HCT116 (cell line): ENCODE results near the gene SYNE3. TPM values are rescaled to one million over a fixed set of nuclear protein-coding genes. Genes with fewer than 3 reads are reported as not detected.

ENCODE experiments used
- ATAC-seq: fragments of 200-7000 bp; cut with Tn5 transposase; 2 replicates; pipeline ENCODE4 v1.9.1; 2020; ENCODE audit warnings: mild to moderate bottlenecking, moderate library complexity
- BruUV-seq: library from RNA; stranded (reverse); fragments of 400-500 nt; replicated peaks from 2 replicates; lab custom pipeline; 2021; lab: Mats Ljungman, UMichigan
- CTCF ChIA-PET: fragments of 300-600 bp; sonication (Branson Sonifier 250); formaldehyde crosslinking; loops from one replicate; lab custom pipeline; 2021; ENCODE audit warnings: antibody characterized with exemption; lab: Charles Lee
- POLR2A ChIA-PET: fragments of 300-600, 350-600 bp; sonication (Branson Sonifier 250); formaldehyde crosslinking; loops from one replicate; lab custom pipeline; 2021; ENCODE audit warnings: antibody characterized with exemption; lab: Charles Lee
- RAD21 ChIA-PET, 2 experiments: fragments of 300-600 bp; sonication (Branson Sonifier 250); formaldehyde crosslinking; loops; one replicate each; lab custom pipeline; 2023; ENCODE audit warnings: low total read pairs in 2 of 2; ENCODE audit not compliant: uncharacterized antibody in 2 of 2, unreplicated experiment in 2 of 2, low non-redundant PET in 1 of 2; lab: Charles Lee
- DNase-seq: peaks from one replicate; pipeline ENCODE4 v3.0.0-alpha.2; 2010; ENCODE audit warnings: low read depth, low spot score
- H2AFZ ChIP-seq: fragments of 200-600 bp; shearing (Covaris generic), sonication (generic); 2 replicates; pipeline ENCODE4 v1.6.1; 2017; ENCODE audit warnings: low read depth, mixed run types, mixed read lengths, antibody characterized with exemption, low read length; ENCODE audit not compliant: poor library complexity, severe bottlenecking
- H3K27ac ChIP-seq: 2 replicates; pipeline ENCODE4 v1.5.1; 2012; ENCODE audit warnings: low read depth, low read length
- H3K27me3 ChIP-seq: fragments of 200-600 bp; sonication (generic); 2 replicates; pipeline ENCODE4 v1.6.1; 2016; ENCODE audit warnings: mixed run types, low read length, mixed read lengths; ENCODE audit not compliant: insufficient read depth
- H3K36me3 ChIP-seq, 2 experiments: fragments of 200-500 bp in 1 of 2; fragments of 200-600 bp in 1 of 2; sonication (Bioruptor generic) in 1 of 2; sonication (generic) in 1 of 2; 2 replicates each; pipeline versions ENCODE4 v1.5.1 to v1.6.1; 2014 to 2016; ENCODE audit warnings: low read length in 2 of 2, inconsistent platforms in 1 of 2, mixed read lengths in 1 of 2, mixed run types in 1 of 2; ENCODE audit not compliant: insufficient read depth in 2 of 2, control insufficient read depth in 1 of 2
- H3K4me1 ChIP-seq, 2 experiments: fragments of 200-600 bp in 1 of 2; sonication (generic) in 1 of 2; 2 replicates each; pipeline versions ENCODE4 v1.5.1 to v1.6.1; 2012 to 2017; ENCODE audit warnings: low read length in 2 of 2, inconsistent platforms in 1 of 2, mild to moderate bottlenecking in 1 of 2, mixed read lengths in 1 of 2, mixed run types in 1 of 2, moderate library complexity in 1 of 2; ENCODE audit not compliant: insufficient read depth in 2 of 2, control insufficient read depth in 1 of 2
- H3K4me2 ChIP-seq: fragments of 200-600 bp; sonication (generic); 2 replicates; pipeline ENCODE4 v1.6.1; 2017; ENCODE audit warnings: mixed run types, low read length, mixed read lengths
- H3K4me3 ChIP-seq, 2 experiments: fragments of 200-600 bp in 1 of 2; sonication (generic) in 1 of 2; replicated peaks in 1 of 2; 2 replicates each; pipeline ENCODE4 v1.5.1; 2011 to 2016; ENCODE audit warnings: low read length in 2 of 2, control low read depth in 1 of 2, low read depth in 1 of 2, mild to moderate bottlenecking in 1 of 2, mixed read lengths in 1 of 2, mixed run types in 1 of 2
- H3K79me2 ChIP-seq: fragments of 200-600 bp; sonication (generic); 2 replicates; pipeline ENCODE4 v1.6.1; 2017; ENCODE audit warnings: mild to moderate bottlenecking, mixed run types, low read length, moderate library complexity, mixed read lengths; ENCODE audit not compliant: insufficient read depth
- H3K9ac ChIP-seq: fragments of 200-600 bp; sonication (generic); 2 replicates; pipeline ENCODE4 v1.6.1; 2016; ENCODE audit warnings: low read length, mixed read lengths
- H3K9me2 ChIP-seq: fragments of 200-600 bp; sonication (generic), shearing (Covaris generic); 2 replicates; pipeline ENCODE4 v1.6.1; 2017; ENCODE audit warnings: mixed run types, mild to moderate bottlenecking, moderate library complexity; ENCODE audit not compliant: insufficient read depth
- H3K9me3 ChIP-seq, 2 experiments: fragments of 200-500 bp in 1 of 2; fragments of 200-600 bp in 1 of 2; sonication (Bioruptor generic) in 1 of 2; sonication (generic) in 1 of 2; 2 replicates each; pipeline ENCODE4 v1.6.1; 2014 to 2017; ENCODE audit warnings: low read length in 2 of 2, mixed read lengths in 2 of 2, inconsistent platforms in 1 of 2, low read depth in 1 of 2, mild to moderate bottlenecking in 1 of 2, mixed run types in 1 of 2, moderate library complexity in 1 of 2; ENCODE audit not compliant: control insufficient read depth in 1 of 2, insufficient read depth in 1 of 2
- H4K20me1 ChIP-seq: fragments of 200-600 bp; sonication (generic), shearing (Covaris generic); 2 replicates; pipeline ENCODE4 v1.6.1; 2017; ENCODE audit warnings: mixed run types, mild to moderate bottlenecking, moderate library complexity; ENCODE audit not compliant: insufficient read depth
- CBX3 ChIP-seq: IDR thresholded peaks from 2 replicates; pipeline ENCODE4 v1.6.1; 2012; ENCODE audit warnings: low read depth
- CEBPB ChIP-seq: IDR thresholded peaks from 2 replicates; pipeline ENCODE4 v1.6.1; 2012; ENCODE audit warnings: low read depth
- EGR1 ChIP-seq: IDR thresholded peaks from 2 replicates; pipeline ENCODE4 v1.6.1; 2012; ENCODE audit warnings: low read depth
- ELF1 ChIP-seq: IDR thresholded peaks from 2 replicates; pipeline ENCODE4 v1.6.1; 2012; ENCODE audit warnings: low read depth, borderline replicate concordance
- EZH2 ChIP-seq: fragments of 200-600 bp; sonication (generic); IDR thresholded peaks from 2 replicates; pipeline ENCODE4 v1.6.1; 2017; ENCODE audit warnings: antibody characterized with exemption, mixed run types
- FOSL1 ChIP-seq: IDR thresholded peaks from 2 replicates; pipeline ENCODE4 v1.6.1; 2012; ENCODE audit warnings: low read depth
- POLR2A ChIP-seq: IDR thresholded peaks from 2 replicates; pipeline ENCODE4 v1.7.0; 2011; ENCODE audit warnings: borderline replicate concordance; ENCODE audit not compliant: insufficient read depth, insufficient read length; ENCODE audit errors: extremely low read depth
- REST ChIP-seq: IDR thresholded peaks from 2 replicates; pipeline ENCODE4 v1.6.1; 2012; ENCODE audit warnings: low read depth
- SIN3A ChIP-seq: IDR thresholded peaks from 2 replicates; pipeline ENCODE4 v1.6.1; 2012; ENCODE audit warnings: low read depth
- SP1 ChIP-seq: IDR thresholded peaks from 2 replicates; pipeline ENCODE4 v1.6.1; 2012; ENCODE audit warnings: low read depth
- SRF ChIP-seq: IDR thresholded peaks from 2 replicates; pipeline ENCODE4 v1.6.1; 2012; ENCODE audit warnings: low read depth
- TCF7L2 ChIP-seq: IDR thresholded peaks from 2 replicates; pipeline ENCODE4 v1.7.0; 2011; ENCODE audit warnings: borderline replicate concordance, inconsistent platforms; ENCODE audit not compliant: insufficient read depth, insufficient read length; ENCODE audit errors: extremely low read depth
- YY1 ChIP-seq: IDR thresholded peaks from 2 replicates; pipeline ENCODE4 v1.6.1; 2011; ENCODE audit warnings: low read length, low read depth, moderate library complexity, mild to moderate bottlenecking; ENCODE audit not compliant: insufficient replicate concordance; ENCODE audit errors: extremely low read depth
- ZFX ChIP-seq: fragments of 450-650 bp; IDR thresholded peaks from 2 replicates; pipeline ENCODE4 v1.6.1; 2017
- ZNF274 ChIP-seq: fragments of 200-500 bp; sonication (Bioruptor generic); IDR thresholded peaks from 2 replicates; pipeline ENCODE4 v1.6.1; 2014; ENCODE audit warnings: mild to moderate bottlenecking, low read depth, low read length, inconsistent platforms
- intact Hi-C: fragments of 100-400 bp; cut with micrococcal nuclease; formaldehyde crosslinking; loops from 2 replicates; pipeline ENCODE4 v1.10.0; 2022
- total RNA-seq: library from RNA; stranded (reverse); gene quantifications from one replicate; pipeline ENCODE4 v1.2.1, GENCODE V29; 2021; ENCODE audit not compliant: unreplicated experiment
- TF ChIP-seq, protein P1 (sequence below): IDR thresholded peaks from 2 replicates; pipeline ENCODE4 v1.6.1; 2012
- TF ChIP-seq, protein P2 (sequence below): IDR thresholded peaks from 2 replicates; pipeline ENCODE4 v1.6.1; 2012

SYNE3 gene
- total RNA-seq, 1 experiment from 2014 or later = 3.6 TPM

GRCh38 chr14:95480109-95480886 is 36.2 kb downstream of the SYNE3 start:
- H3K27ac ChIP-seq = no peak overlapping the region
- H3K9ac ChIP-seq = no peak overlapping the region
- no peaks in the 10 kb centered on the region for H3K9me2 ChIP-seq
- no peak for ATAC-seq
- TF ChIP-seq REST (no peak), SP1 (no peak)
- ChIA-PET CTCF (interaction anchor here (0.9 kb wide), 1 partner anchor 28 kb away, joined by 3 read pairs; no protein-coding TSS in a partner anchor), RAD21 (no interaction called here), POLR2A (no interaction called here)
- H3K4me2 ChIP-seq = peak overlapping the region; percentile 23; the same call in 1 of the 2 replicates
- H3K36me3 ChIP-seq = no peaks in the 10 kb centered on the region
- intact Hi-C loops = no loop called here
- H4K20me1 ChIP-seq = no peaks in the 10 kb centered on the region
- H3K27me3 ChIP-seq = no peaks in the 10 kb centered on the region
- H3K79me2 ChIP-seq = no peaks in the 10 kb centered on the region
- H3K4me1 ChIP-seq = peaks cover 20 to 53% of the 10 kb centered on the region in 2 experiments
- no peak for DNase-seq
- no peak overlapping the region for H2AFZ ChIP-seq
- H3K9me3 ChIP-seq = no peaks in the 10 kb centered on the region
- BruUV-seq = no TSS peak
- H3K4me3 ChIP-seq = no peak overlapping the region

DNA sequence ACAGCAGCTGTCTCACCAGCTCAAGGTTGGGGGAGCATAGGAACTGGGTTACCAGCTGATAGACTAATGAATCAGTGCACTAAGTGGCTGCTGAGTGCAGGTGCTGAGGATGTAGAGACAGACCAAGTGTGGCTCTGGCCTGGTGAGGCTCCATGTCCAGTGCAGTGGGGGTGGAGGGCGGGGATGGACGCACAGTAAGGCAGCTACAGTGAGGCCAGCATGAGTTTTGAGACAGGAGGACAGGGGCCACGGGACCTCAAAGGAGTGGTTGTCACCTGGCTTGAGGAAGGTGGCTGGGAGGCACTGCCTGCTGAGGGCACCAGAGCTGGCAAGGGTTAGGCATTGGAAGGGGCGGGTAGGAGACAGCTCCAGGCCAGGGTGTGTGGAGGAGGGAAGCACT is 37.0 kb downstream of the SYNE3 start:
- ATAC-seq (no peak), DNase-seq (no peak)
- BruUV-seq = no TSS peak
- no peaks in the 10 kb centered on the region for H3K9me2 ChIP-seq
- no peak overlapping the region for H3K4me3 ChIP-seq
- no peaks in the 10 kb centered on the region for H3K79me2 ChIP-seq
- H3K4me1 ChIP-seq = peaks cover 20 to 52% of the 10 kb centered on the region in 2 experiments
- no peak overlapping the region for H2AFZ ChIP-seq
- POLR2A ChIA-PET = no interaction called here
- H3K9ac ChIP-seq = no peak overlapping the region
- no peaks in the 10 kb centered on the region for H3K27me3 ChIP-seq
- H3K36me3 ChIP-seq = no peaks in the 10 kb centered on the region
- no peaks in the 10 kb centered on the region for H3K9me3 ChIP-seq
- CTCF ChIA-PET = interaction anchor here (0.9 kb wide), 1 partner anchor 27 kb away, joined by 3 read pairs; no protein-coding TSS in a partner anchor
- peak overlapping the region; percentile 22; the same call in 1 of the 2 replicates for H3K4me2 ChIP-seq
- RAD21 ChIA-PET = no interaction called here
- H3K27ac ChIP-seq = no peak overlapping the region
- intact Hi-C loops = no loop called here
- H4K20me1 ChIP-seq = no peaks in the 10 kb centered on the region
- TF ChIP-seq SIN3A (no peak), POLR2A (no peak), ZNF274 (no peak), EGR1 (no peak), ELF1 (no peak), SRF (no peak), ZFX (no peak), TCF7L2 (no peak), EZH2 (no peak), CBX3 (no peak), YY1 (no peak), FOSL1 (no peak), CEBPB (no peak)
- TF ChIP-seq, protein P1, sequence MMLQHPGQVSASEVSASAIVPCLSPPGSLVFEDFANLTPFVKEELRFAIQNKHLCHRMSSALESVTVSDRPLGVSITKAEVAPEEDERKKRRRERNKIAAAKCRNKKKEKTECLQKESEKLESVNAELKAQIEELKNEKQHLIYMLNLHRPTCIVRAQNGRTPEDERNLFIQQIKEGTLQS = no peak
- TF ChIP-seq, protein P2, sequence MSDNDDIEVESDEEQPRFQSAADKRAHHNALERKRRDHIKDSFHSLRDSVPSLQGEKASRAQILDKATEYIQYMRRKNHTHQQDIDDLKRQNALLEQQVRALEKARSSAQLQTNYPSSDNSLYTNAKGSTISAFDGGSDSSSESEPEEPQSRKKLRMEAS = no peak
